Stimulated activated CD8-positive, alpha-beta memory T cell treated with anti-CD3 and anti-CD28 coated beads, Interleukin-7, amount 100 ng/mL, for 24 hours (primary cell): ENCODE data around the gene MAGI1.

Experiments
- DNase-seq: peaks from one replicate; pipeline ENCODE4 v3.0.0-alpha.2; 2020; ENCODE audit warnings: low read depth

MAGI1 gene

DNA sequence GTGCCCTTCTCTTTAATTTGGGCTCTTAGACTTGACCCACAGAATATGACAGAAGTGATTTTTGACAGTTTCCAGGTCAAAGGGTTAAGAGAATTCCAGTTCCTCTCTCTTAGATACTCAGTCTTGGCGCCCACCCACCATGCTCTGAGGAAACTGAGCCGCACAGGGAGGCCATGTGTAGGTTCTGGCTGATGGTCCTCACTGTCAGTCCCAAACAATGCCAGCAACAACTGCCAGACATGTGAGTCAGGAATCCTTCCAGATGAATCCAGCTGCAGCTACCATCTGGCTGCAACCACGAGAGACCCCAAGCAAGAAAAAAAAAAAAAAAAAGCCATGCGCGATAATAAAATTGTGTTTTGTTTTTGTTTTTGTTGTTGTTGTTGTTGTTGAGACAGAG is 326.6 kb downstream of the MAGI1 start:
- no peak for DNase-seq

DNA sequence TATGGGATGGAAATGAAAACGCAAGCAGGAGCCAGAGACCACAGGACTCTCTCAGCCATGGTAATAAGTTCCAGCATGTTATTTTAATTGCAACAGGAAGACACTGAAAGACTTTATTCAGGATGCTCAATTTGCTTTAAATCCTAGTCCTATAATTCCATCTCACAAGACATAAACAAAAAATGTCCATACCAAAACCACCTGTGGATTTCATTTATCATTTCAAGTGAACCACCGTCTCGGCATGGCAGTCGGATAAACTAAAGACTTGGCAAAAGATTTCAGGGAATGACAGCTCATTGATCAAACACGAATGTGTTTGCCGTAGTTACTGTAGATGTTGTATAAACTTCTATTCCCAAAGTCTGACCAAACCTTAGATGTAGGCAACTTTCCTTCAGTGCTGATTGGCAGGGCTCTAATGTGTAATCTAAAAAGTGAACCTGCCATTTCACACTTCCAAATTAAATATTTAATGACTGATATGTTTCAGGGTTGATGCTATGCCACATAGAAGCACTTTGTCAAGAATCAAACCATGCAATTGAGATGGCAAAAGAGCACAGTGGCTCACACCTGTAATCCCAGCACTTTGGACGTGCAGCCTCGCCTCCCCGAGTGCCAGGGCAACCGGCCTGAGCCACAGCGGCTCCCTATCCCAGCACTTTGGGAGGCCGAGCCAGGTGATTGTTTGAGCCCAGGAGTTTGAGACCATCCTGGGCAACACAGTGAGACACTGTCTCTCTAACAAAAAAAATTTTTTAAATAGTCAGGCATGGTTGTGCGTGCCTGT is 331.7 kb downstream of the MAGI1 start:
- no peak for DNase-seq

GRCh38 chr3:65706301-65706700 is 332.4 kb downstream of the MAGI1 start:
- DNase-seq: no peak

DNA sequence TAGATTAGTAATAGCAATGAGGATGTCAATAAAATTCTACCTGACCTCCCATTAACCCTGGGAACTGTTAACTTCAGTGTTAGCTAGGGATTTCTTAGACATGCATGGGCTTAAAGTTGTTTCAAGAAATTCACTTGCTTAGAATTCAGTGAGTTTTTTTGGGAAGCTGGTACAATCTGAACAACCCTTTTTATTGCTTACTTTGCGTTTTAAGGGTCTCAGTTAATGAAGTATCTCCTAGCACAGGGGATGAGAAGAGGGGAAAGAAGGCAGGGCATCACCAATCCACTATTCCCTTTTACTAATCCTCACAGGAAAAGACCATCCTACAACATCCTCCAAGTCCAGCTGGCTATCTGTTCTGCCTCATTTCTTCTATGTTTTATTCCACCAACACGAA is 334.9 kb downstream of the MAGI1 start:
- DNase-seq: no peak

- DNase-seq: no peak
Observed at GRCh38 chr3:65703026-65703425, 335.7 kb downstream of the MAGI1 start.

GRCh38 chr3:65702202-65702601 is 336.5 kb downstream of the MAGI1 start:
- DNase-seq: no peak

DNA sequence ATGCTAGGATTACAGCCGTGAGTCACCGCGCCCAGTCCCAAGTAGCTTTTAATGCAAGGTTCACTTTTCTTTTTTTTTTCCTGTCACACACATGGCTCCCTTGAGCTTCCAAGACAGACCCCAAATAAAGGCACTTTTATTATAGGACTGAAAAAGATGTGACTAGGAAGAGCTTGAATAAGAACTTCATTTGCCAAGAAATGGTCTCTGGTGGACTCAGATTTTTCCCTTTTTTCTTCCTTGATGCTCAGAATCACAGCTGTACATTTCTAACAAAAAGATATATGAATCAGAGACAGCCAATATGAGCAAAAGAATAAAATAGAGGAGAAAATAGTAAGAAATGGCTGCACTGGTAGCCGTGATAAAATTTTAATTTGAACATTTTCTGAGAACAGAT is 337.2 kb downstream of the MAGI1 start:
- no peak for DNase-seq

- no peak for DNase-seq
Observed at GRCh38 chr3:65689436-65689835, 349.3 kb downstream of the MAGI1 start.

GRCh38 chr3:65687741-65688140 is 351.0 kb downstream of the MAGI1 start:
- no peak for DNase-seq

DNA sequence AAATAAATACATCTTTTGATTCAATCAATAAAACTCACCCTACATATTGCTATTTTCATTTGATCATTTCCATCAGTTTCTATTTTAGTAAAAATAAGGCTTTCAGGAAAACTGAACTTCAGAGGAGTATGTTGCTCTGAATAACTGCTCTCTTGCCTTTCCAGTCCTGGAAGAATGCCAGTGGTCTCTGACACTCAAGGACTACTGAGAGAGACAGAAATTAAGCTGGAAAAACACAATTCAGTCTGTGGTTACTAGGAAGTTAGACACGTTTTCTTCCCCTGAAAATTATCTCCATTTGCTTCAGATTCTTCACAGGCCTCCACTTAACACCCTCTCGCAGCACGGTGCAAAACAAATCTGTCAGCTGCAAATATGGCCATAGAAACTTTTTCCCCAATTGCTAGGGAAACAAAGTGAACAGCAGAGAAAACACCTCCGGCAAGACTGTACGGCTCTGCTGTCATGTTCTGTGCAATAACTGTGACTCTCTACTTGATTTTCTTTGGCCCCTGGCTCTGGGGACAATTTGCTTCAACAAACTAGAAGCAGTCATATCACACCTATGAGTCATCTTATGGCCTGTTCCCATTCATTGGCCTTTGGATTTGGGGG is 353.0 kb downstream of the MAGI1 start:
- DNase-seq: no peak

DNA sequence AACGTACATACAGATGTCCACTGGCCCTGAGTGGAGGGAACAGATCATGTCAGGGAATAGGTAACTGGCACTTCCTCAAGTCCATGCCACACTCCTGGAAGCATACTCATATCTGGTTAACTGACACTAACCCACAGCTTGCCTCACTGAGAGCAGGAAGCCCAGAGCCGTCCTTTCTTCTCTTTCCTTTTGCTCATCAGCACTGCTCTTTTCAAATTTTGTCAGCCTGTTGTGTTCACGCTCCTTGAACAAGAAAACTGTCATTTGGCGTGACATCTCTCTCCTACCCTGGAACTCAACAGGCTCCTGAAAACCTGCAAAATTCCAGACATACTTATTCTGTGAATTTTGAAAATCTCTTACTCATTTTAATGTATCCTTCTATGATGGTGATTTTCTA is 360.2 kb downstream of the MAGI1 start:
- DNase-seq: no peak

DNA sequence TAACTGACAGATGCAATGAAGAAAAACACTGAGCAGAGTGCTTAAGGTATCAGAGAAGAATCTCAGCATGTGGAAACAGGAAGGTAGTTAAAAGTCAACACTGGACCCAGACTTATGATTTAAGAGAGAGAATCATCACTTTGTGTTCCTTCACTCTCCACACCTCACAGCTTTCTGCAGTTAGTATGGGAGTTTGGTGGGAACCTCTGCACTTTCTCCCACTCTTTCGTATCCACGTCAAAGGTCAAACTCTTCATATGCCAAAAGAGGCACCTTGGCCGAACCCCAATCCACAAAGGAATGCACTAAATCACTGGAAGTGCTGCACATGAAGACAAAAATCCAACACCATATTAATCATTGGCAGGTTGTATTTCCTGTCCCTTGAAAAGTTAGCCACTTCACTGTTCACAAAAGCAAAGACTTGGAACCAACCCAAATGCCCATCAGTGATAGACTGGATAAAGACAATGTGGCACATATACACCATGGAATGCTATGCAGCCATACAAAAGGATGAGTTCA is 361.2 kb downstream of the MAGI1 start:
- no peak for DNase-seq

DNA sequence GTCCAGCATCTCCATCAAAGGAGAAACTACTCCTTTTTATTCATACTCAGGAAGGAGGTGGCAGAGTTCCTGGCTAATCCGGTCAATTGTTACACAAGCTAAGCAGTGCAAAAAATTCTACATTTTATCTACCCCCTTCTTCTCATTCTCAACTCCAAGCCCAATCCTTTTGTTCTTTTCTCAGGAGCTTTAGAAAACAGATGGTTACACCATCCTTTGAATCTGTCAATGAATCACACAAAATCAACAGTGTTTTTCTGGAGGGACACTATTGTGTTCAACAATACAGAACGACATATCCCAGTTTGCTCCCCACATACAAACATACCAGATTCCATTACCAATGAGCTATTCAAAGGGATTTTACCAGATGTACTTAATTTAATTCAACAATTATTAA is 362.1 kb downstream of the MAGI1 start:
- no peak for DNase-seq

- no peak for DNase-seq
Observed at GRCh38 chr3:65675011-65675410, 363.7 kb downstream of the MAGI1 start.

DNA sequence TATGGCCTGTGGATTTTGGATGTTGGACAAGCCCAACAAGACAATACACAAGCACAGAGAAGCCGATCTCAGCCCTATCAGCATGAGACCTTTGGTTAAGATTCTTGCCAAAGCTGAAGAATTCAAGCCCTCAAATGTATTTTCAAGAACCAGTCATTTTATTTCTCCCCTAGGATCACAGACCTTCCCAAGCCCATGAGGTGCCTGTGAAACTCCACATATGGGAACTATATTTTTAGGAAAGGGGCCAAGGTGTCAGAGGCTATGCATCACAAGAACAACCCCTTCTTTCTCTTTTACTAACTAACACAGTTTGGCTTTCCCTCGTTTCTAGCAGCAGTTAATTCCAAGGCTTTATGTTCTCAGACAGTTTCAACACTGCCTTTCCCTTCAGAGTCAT is 364.5 kb downstream of the MAGI1 start:
- DNase-seq: no peak

DNA sequence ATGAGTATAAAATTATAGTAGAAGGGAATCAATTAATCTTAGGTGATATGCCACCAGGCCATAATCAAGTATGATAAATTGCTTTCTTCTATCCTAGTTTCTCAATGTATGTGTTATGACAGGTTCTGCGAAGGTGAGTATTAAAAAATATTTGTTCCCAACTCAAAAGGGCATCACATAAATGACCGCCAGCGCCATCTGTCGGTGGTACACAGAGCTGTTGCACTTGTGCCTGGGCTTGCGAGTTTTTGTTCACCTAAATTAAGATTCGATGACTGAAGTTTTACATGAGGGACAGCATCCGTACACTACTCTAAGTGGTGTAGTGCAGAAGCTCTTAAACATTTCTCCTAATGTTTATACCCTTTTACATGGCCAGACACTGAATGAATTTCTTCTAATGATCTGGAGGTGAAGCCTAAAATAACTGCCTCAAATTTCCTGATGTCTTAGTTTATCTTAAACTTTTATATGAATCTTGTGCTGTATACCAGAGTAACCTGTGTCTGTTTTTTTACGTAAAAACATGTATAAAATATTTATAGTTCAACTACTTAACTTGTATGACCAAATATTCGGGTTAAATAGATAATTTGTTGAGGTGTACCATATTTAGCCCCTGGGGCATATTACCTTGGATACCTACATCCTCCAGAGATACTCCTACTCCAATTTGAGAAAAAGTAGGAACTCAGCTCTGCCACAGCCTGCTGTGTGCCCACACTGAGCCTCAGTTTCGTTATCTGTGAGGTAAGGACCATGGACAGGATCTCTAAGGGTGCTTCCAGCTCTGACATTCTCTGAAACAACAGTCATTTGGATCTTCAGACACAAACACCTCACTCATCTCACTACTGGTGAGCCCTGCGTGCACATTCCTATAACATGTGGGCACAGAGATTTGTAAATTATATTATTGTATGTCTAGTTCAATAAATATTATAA is 365.6 kb downstream of the MAGI1 start:
- DNase-seq: no peak

GRCh38 chr3:65672061-65672460 is 366.7 kb downstream of the MAGI1 start:
- no peak for DNase-seq

- no peak for DNase-seq
Observed at GRCh38 chr3:65671004-65671403, 367.7 kb downstream of the MAGI1 start.

DNA sequence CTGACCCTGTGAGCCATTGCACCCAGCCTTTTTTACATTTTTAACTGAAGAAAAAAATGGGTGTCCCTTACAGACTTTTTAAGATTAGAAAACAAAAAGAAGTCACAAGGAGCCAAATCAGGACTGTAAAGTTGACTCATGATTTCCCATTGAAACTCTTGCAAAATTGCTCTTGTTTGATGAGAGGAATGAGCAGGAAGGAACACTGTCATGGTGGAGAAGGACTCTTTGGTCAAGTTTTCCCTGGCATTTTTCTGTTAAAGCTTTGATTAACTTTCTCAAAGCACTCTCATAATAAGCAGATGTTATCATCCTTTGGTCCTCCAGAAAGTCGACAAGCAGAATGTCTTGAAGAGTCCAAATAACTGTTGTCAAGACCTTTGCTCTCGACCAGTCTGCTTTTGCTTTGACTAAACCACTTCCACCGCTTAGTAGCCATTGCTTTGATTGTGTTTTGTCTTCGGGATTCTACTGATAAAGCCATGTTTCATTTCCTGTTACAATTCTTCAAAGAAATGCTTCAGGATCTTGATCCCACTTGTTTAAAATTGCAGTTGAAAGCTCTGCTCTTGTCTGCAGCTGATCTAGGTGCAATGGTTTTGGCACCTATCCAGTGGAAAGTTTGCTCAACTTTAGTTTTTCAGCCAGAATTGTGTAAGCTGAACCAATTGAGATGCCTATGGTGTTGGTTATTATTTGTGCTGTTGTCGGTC is 369.4 kb downstream of the MAGI1 start:
- no peak for DNase-seq

DNA sequence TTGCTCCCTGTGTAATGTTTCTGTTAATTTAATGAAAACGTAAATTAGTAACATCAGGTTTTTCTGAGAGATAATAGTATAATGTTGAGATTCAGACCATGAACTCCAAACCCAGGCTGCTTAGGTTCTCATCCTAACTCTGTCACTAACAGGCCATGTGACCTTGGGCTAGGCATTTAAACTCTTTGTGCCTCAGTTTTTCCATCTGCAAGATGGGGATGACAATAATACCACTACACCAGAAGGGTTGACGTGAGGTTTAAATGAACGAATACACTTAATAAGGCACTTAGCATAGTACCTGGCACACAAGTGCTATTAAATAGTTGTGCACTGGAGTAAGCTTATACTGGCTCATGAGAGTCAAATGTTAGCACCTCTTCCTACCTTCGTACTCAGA is 370.8 kb downstream of the MAGI1 start:
- DNase-seq: no peak

- no peak for DNase-seq
Observed at GRCh38 chr3:65666448-65667091, 372.1 kb downstream of the MAGI1 start.
